Measurements from ENCODE around the gene SMAD2. TPM values are rescaled to one million over a fixed set of nuclear protein-coding genes. Genes with fewer than 3 reads are reported as not detected.

The SMAD2 gene
- total and polyA plus RNA-seq, 12 donors: 20.9 to 270 (median 140) TPM

DNA sequence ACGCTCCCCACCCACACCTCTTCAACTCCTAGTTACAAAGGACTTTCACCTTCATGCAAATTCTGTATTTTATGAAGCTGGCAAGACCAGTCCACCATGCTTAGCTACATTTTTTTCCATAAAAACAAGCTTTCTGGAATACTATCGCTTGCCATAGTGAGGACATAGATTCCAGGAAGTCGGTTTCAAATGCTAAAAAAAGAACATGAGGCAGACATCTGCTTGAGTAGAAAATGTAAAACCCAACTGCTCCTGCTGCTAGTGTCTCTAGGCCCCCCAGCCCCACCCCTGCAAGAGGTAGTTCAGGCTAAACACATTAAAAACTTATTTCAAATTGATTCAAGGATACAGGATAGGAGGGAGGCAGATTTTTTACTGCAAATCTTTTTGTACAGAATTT is 148.9 kb downstream of the SMAD2 start:
- TF ChIP-seq POLR2A (IDR thresholded peaks at IDR 0.05): no peak
- TF ChIP-seq, protein P1, sequence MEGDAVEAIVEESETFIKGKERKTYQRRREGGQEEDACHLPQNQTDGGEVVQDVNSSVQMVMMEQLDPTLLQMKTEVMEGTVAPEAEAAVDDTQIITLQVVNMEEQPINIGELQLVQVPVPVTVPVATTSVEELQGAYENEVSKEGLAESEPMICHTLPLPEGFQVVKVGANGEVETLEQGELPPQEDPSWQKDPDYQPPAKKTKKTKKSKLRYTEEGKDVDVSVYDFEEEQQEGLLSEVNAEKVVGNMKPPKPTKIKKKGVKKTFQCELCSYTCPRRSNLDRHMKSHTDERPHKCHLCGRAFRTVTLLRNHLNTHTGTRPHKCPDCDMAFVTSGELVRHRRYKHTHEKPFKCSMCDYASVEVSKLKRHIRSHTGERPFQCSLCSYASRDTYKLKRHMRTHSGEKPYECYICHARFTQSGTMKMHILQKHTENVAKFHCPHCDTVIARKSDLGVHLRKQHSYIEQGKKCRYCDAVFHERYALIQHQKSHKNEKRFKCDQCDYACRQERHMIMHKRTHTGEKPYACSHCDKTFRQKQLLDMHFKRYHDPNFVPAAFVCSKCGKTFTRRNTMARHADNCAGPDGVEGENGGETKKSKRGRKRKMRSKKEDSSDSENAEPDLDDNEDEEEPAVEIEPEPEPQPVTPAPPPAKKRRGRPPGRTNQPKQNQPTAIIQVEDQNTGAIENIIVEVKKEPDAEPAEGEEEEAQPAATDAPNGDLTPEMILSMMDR (IDR thresholded peaks at IDR 0.05): no peak
- H3K4me3 ChIP-seq: no peak overlapping the region
- no peaks in the 10 kb centered on the region for H3K36me3 ChIP-seq (replicated peaks in 1 of 2)
- intact Hi-C loops (cut with DNase I): no loop called here
- no peaks in the 10 kb centered on the region for H3K27me3 ChIP-seq
- H3K9me3 ChIP-seq (replicated peaks in 1 of 3): peaks cover 0 to 17% (median 0%) of the 10 kb centered on the region in 3 donors
- no peak for DNase-seq
- H3K27ac ChIP-seq: no peak overlapping the region
- H3K4me1 ChIP-seq (replicated peaks in 1 of 2): no peaks in the 10 kb centered on the region
- WGBS, 4 donors: 75 to 85% (median 79%) methylated on average over 3 of the region's 3 CpGs

DNA sequence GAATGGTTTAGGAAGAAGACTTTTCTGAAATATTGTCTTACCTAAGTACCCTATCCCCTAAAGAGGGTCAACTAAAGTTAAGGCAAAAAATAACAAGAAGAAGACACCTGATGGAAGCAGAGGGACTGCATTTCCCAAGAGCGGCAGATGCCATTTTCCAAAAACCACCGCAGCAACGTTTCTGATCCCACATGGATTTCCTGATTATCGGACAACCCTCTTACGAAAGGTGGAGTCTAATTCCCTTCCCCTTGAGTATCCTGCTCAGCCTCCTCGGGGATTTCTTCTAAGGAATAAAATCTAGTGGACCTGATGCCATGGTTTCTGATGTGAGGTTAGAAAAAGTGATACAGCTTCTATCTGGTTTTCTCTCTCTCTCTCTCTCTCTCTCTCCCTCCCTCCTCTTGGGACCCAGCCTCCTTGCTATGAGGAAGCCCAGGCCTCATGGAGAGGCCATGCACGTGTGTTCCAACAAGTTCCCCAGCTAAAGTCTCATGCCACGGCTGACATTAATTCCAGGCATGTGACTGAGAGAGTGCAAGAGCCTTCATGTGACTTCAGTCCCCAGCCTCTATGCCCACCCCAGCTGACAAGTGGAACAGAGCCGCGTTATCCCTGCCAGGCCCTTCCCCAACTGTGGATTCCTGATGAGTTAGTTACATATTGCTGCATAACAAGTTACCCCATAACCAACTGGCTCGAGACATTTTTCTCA is 150.3 kb downstream of the SMAD2 start:
- Histone ChIP-seq H3K4me3 (no peak overlapping the region), H3K36me3 (replicated peaks in 1 of 2) (no peaks in the 10 kb centered on the region), H3K27me3 (no peaks in the 10 kb centered on the region), H3K4me1 (replicated peaks in 1 of 2) (no peaks in the 10 kb centered on the region), H3K27ac (no peak overlapping the region), H3K9me3 (replicated peaks in 1 of 3) (peaks cover 0 to 16% (median 0%) of the 10 kb centered on the region in 3 donors)
- TF ChIP-seq POLR2A (IDR thresholded peaks at IDR 0.05): no peak
- TF ChIP-seq, protein P1 (IDR thresholded peaks at IDR 0.05): no peak
- 83 to 91% (median 85%) methylated on average over 11 of the region's 11 CpGs for WGBS, 4 donors
- DNase-seq: no peak
- intact Hi-C loops (cut with DNase I): no loop called here

DNA sequence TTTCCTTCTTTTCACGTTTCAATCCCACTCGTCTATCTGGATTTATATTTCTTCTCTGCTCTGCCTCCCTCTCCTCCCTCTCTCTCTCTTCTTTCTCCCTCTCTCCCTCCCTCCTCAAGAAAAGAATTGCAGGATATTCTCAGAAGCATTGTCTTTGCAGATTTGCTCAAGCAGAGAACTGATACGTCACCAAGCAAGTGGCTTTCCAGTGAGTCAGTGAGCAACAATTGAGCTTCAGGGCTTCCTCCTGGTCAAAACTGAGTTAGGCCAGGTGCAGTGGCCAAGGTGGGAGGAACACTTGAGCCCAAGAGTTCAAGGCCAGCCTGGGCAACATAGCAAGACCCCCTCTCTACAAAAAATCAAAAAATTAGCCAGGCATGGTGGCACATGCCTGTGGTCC is 151.1 kb downstream of the SMAD2 start:
- intact Hi-C loops (cut with DNase I): loop anchor here (5.0 to 10.0 kb wide), 2 partner anchors 243 to 665 kb away; no protein-coding TSS in a partner anchor
- TF ChIP-seq POLR2A (IDR thresholded peaks at IDR 0.05): no peak
- TF ChIP-seq, protein P1 (IDR thresholded peaks at IDR 0.05): no peak
- 80 to 90% (median 87%) methylated on average over 3 of the region's 3 CpGs for WGBS, 4 donors

DNA sequence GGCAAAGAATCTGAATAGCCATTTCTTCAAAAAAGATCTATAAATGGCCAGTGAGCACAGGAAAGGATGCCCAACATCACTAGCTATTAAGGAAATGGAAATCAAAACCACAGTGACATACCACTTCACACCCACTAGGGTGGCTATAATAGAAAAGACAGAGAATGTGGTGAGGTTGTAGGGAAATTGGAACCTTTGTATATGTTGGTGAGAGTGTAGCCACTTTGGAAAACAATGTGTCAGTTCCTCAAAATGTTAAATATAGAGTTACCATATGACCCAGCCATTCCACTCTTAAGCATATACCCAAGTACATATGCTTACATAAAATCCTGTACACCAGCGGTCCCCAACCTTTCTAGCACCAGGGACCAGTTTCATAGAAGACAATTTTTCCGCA is 152.8 kb downstream of the SMAD2 start:
- WGBS, 4 donors: 84 to 92% (median 88%) methylated on average over 2 of the region's 2 CpGs
- no peak overlapping the region for H3K4me3 ChIP-seq
- intact Hi-C loops (cut with DNase I): loop anchor here (5.0 to 10.0 kb wide), 2 partner anchors 245 to 667 kb away; no protein-coding TSS in a partner anchor
- no peak for DNase-seq
- H3K27me3 ChIP-seq: no peaks in the 10 kb centered on the region
- H3K27ac ChIP-seq: no peak overlapping the region
- TF ChIP-seq, protein P1 (IDR thresholded peaks at IDR 0.05): no peak
- no peak for TF ChIP-seq POLR2A (IDR thresholded peaks at IDR 0.05)
- no peaks in the 10 kb centered on the region for H3K9me3 ChIP-seq (replicated peaks in 1 of 3)
- H3K36me3 ChIP-seq (replicated peaks in 1 of 2): no peaks in the 10 kb centered on the region
- no peaks in the 10 kb centered on the region for H3K4me1 ChIP-seq (replicated peaks in 1 of 2)

More for the DNA sequence above, 151.1 kb downstream of the SMAD2 start:
- Histone ChIP-seq H3K4me3 (no peak overlapping the region), H3K27ac (no peak overlapping the region), H3K27me3 (no peaks in the 10 kb centered on the region), H3K36me3 (replicated peaks in 1 of 2) (no peaks in the 10 kb centered on the region), H3K4me1 (replicated peaks in 1 of 2) (no peaks in the 10 kb centered on the region), H3K9me3 (replicated peaks in 1 of 3) (peaks cover 0 to 8% (median 0%) of the 10 kb centered on the region in 3 donors)
- no peak for DNase-seq

Measured in adrenal gland (tissue), 12 donors.